Measurements from ENCODE around the gene ELAPOR2.

The ELAPOR2 gene

DNA sequence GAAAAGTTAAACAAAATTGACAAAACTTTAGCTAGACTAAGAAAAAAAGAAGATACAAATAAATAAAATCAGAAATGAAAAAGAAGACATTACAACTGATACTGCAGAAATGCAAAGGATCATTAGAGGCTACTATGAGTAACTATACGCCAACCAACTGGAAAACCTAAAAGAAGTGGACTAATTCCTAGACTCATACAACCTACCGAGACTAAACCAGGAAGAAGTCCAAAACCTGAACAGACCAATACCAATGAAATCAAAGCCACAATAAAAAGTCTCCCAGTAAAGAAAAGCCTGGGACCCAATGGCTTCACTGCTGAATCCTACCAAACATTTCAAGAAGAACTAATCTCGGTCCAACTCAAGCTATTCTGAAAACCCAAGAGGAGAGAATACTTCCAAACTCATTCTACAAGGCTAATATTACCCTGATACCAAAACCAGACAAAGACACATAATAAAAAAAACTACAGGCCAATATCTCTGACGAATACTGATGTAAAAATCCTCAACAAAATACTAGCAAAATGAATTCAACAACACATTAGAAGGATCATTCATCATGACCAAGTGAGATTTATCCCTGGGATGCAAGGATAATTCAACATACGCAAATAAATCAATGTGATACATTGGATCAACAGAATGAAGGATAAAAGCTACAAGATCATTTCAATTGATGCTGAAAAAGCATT lies 20.3 kb downstream of the ELAPOR2 start:
- TF ChIP-seq EZH2phosphoT487 (IDR thresholded peaks at IDR 0.05; ENCODE audit: low read length) (no peak), EZH2 (optimal IDR thresholded peaks at IDR 0.05; ENCODE audit: low read depth, low read length) (no peak)
- TF ChIP-seq, protein P1, sequence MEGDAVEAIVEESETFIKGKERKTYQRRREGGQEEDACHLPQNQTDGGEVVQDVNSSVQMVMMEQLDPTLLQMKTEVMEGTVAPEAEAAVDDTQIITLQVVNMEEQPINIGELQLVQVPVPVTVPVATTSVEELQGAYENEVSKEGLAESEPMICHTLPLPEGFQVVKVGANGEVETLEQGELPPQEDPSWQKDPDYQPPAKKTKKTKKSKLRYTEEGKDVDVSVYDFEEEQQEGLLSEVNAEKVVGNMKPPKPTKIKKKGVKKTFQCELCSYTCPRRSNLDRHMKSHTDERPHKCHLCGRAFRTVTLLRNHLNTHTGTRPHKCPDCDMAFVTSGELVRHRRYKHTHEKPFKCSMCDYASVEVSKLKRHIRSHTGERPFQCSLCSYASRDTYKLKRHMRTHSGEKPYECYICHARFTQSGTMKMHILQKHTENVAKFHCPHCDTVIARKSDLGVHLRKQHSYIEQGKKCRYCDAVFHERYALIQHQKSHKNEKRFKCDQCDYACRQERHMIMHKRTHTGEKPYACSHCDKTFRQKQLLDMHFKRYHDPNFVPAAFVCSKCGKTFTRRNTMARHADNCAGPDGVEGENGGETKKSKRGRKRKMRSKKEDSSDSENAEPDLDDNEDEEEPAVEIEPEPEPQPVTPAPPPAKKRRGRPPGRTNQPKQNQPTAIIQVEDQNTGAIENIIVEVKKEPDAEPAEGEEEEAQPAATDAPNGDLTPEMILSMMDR (IDR thresholded peaks at IDR 0.05; ENCODE audit: low read length): no peak
- no peaks in the 10 kb centered on the region for H3F3A ChIP-seq (ENCODE audit: insufficient read depth, low read length)
- H3K9ac ChIP-seq (ENCODE audit: low read length): no peak overlapping the region
- H3K4me1 ChIP-seq (ENCODE audit: low read length): no peaks in the 10 kb centered on the region
- H3K27ac ChIP-seq (ENCODE audit: low read length): no peak overlapping the region
- no peaks in the 10 kb centered on the region for H3K79me2 ChIP-seq (ENCODE audit: low read length)
- no peaks in the 10 kb centered on the region for H3K27me3 ChIP-seq (replicated peaks; ENCODE audit: insufficient read depth, low read length)
- H3K4me2 ChIP-seq (ENCODE audit: low read depth, low read length): no peak overlapping the region
- no peak overlapping the region for H2AFZ ChIP-seq (ENCODE audit: low read length)
- H4K20me1 ChIP-seq (ENCODE audit: insufficient read depth, low read length): no peaks in the 10 kb centered on the region
- DNase-seq: no peak
- no peak overlapping the region for H3K4me3 ChIP-seq (ENCODE audit: low read length)
- no peaks in the 10 kb centered on the region for H3K36me3 ChIP-seq (replicated peaks; ENCODE audit: insufficient read depth, low read length)
- H3K9me3 ChIP-seq (replicated peaks; ENCODE audit: insufficient read depth, low read length): no peaks in the 10 kb centered on the region
- no peaks in the 10 kb centered on the region for H3K9me2 ChIP-seq (replicated peaks; ENCODE audit: insufficient read depth, low read length)

DNA sequence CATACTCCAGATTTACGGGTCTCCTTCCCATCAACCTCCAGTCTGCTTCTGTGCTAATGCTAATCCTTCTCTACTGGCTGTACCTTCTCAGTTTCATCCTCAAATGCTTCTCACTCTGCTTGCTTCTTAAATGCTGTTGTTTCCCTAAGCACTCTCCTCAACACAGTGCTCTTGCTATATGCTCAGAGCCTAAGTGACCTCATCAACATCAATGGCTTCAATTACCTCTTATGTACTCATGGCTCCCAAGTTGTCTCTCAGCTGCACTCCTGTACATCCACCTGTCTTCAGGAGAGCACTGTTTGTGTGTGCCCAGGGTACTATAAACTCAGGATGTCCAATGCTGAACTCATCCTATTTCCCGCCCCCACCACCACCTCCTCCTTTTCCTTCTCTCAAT lies 22.5 kb downstream of the ELAPOR2 start:
- Histone ChIP-seq H3K9me2 (replicated peaks; ENCODE audit: insufficient read depth, low read length) (no peaks in the 10 kb centered on the region), H3K79me2 (ENCODE audit: low read length) (no peaks in the 10 kb centered on the region)
- no peak for DNase-seq

DNA sequence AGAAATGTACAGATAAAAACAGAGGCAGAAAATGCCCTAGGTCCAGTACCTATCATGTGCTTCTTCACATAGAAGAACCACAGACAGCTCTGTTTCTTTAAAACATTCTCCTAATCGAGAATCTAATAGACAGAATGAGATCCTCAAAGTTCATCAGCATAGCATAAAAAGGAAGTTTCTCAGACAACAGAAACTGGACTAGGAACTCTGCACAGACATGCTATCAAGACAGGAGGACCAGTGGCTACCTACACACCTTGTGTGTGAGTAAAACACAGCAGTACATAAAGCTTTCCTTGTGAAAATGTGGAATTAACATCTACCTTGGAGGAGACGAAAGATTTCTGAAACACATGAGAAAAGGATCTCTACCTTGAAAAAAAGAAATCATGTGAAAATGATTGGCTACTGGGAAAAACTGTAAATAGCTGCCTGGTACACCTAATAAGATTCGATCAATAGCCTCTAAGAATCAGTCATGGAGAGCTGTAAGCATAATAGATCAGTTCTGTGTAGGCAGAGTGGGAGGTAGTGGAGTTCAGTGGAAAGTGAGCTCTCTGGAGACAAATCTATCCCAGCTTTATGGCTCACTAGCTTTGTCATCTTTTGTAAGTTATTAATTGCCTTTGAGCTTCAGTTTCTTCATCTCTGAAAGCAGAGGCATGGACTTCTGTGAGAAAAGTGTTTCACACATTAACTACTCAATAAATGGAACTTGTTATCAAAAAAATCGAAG lies 26.7 kb downstream of the ELAPOR2 start:
- H3K9ac ChIP-seq (ENCODE audit: low read length): no peak overlapping the region
- no peak for TF ChIP-seq EZH2 (optimal IDR thresholded peaks at IDR 0.05; ENCODE audit: low read depth, low read length)
- TF ChIP-seq, protein P1 (IDR thresholded peaks at IDR 0.05; ENCODE audit: low read length): no peak
- TF ChIP-seq EZH2phosphoT487 (IDR thresholded peaks at IDR 0.05; ENCODE audit: low read length): no peak
- no peaks in the 10 kb centered on the region for H3K79me2 ChIP-seq (ENCODE audit: low read length)
- no peak overlapping the region for H3K4me2 ChIP-seq (ENCODE audit: low read depth, low read length)
- H3K27me3 ChIP-seq (replicated peaks; ENCODE audit: insufficient read depth, low read length): no peaks in the 10 kb centered on the region
- H3F3A ChIP-seq (ENCODE audit: insufficient read depth, low read length): no peaks in the 10 kb centered on the region
- no peak overlapping the region for H2AFZ ChIP-seq (ENCODE audit: low read length)
- no peak for DNase-seq
- no peaks in the 10 kb centered on the region for H4K20me1 ChIP-seq (ENCODE audit: insufficient read depth, low read length)
- H3K4me3 ChIP-seq (ENCODE audit: low read length): no peak overlapping the region
- H3K9me2 ChIP-seq (replicated peaks; ENCODE audit: insufficient read depth, low read length): no peaks in the 10 kb centered on the region
- no peaks in the 10 kb centered on the region for H3K9me3 ChIP-seq (replicated peaks; ENCODE audit: insufficient read depth, low read length)
- 0 out of 2 replicates have a peak, but pooled peaks cover 5% of the 10 kb centered on the region for H3K4me1 ChIP-seq (ENCODE audit: low read length)
- H3K36me3 ChIP-seq (replicated peaks; ENCODE audit: insufficient read depth, low read length): no peaks in the 10 kb centered on the region
- no peak overlapping the region for H3K27ac ChIP-seq (ENCODE audit: low read length)

More for the DNA sequence above, 22.5 kb downstream of the ELAPOR2 start:
- no peak overlapping the region for H2AFZ ChIP-seq (ENCODE audit: low read length)
- no peaks in the 10 kb centered on the region for H3K36me3 ChIP-seq (replicated peaks; ENCODE audit: insufficient read depth, low read length)
- H3K4me2 ChIP-seq (ENCODE audit: low read depth, low read length): no peak overlapping the region
- no peak overlapping the region for H3K27ac ChIP-seq (ENCODE audit: low read length)
- H4K20me1 ChIP-seq (ENCODE audit: insufficient read depth, low read length): no peaks in the 10 kb centered on the region
- H3K9me3 ChIP-seq (replicated peaks; ENCODE audit: insufficient read depth, low read length): no peaks in the 10 kb centered on the region
- H3F3A ChIP-seq (ENCODE audit: insufficient read depth, low read length): no peaks in the 10 kb centered on the region
- H3K4me3 ChIP-seq (ENCODE audit: low read length): no peak overlapping the region
- H3K27me3 ChIP-seq (replicated peaks; ENCODE audit: insufficient read depth, low read length): no peaks in the 10 kb centered on the region
- H3K9ac ChIP-seq (ENCODE audit: low read length): no peak overlapping the region
- no peak for TF ChIP-seq EZH2phosphoT487 (IDR thresholded peaks at IDR 0.05; ENCODE audit: low read length)
- no peak for TF ChIP-seq EZH2 (optimal IDR thresholded peaks at IDR 0.05; ENCODE audit: low read depth, low read length)
- TF ChIP-seq, protein P1 (IDR thresholded peaks at IDR 0.05; ENCODE audit: low read length): no peak
- H3K4me1 ChIP-seq (ENCODE audit: low read length): no peaks in the 10 kb centered on the region
